GM21619 (cell line): Measurements from ENCODE around the gene PORCN.

ENCODE experiments used
- ATAC-seq: cut with Tn5 transposase; IDR thresholded peaks from one replicate; pipeline ENCODE4 v1.9.1; 2021; ENCODE audit not compliant: unreplicated experiment

The PORCN gene

DNA sequence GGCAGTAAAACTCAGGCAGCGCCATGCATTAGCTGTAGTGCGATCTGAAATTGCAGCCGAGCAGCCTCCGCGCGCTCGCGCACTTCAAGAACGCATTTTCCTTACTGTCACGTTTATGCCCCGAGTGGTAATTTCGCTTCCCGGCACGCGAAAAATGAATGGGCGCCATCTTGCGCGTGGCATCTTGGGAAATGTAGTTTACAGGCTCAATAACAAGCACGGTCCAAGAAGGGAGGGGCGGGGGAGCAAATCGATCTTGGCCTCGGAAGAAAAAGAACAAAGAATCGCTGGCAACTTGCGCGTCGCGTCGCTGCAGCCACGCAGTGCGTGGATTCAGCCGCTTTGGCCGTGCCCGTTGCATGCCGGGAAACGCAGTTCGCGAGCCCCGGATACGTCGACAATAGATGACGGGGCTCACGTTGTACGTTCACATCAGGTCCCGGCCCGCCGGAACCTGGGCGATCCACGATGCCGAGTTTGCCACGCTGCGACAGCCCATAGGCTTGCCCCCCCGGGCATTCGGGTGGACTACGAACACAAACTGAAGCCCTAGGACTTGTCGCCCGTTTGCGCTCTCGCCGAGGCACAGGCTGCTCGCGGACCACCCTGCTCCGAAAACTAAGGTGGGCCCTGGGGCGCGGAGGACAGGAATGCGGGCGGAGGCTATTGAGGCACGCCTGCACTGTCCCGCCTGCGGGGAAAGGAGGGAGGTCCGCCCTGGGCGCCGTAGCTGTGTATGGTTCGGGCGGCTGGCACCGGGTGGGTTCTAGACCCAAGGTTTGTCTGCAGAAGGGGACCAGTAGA, 32.8 kb upstream of the PORCN start, which contains the start of gene FTSJ1:
FTSJ1 (plus strand) TSS at position 426 of the 804 bp plus-strand sequence. CDS start 1,849 bp downstream, outside the sequence.
- peak; percentile 87 for ATAC-seq

DNA sequence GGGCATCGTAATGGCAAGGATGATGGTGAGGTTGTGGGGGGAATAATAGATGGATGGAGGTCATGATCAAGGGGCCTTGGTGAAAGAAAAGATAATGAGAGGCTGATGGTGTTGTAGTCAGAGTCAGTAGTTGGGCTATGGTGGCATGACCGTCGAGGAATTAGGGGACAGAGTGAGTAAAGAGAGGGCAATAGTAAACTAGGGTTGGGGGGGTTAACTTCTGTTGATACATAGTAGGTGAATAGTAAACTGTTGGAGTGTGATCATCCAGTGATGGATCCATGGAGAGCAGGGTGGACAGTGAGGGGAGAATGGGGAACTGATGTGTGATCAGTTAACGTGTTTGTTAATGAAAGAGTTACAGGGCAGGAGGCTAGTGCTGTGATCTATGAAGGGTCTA, 31.9 kb upstream of the PORCN start:
- no peak for ATAC-seq

DNA sequence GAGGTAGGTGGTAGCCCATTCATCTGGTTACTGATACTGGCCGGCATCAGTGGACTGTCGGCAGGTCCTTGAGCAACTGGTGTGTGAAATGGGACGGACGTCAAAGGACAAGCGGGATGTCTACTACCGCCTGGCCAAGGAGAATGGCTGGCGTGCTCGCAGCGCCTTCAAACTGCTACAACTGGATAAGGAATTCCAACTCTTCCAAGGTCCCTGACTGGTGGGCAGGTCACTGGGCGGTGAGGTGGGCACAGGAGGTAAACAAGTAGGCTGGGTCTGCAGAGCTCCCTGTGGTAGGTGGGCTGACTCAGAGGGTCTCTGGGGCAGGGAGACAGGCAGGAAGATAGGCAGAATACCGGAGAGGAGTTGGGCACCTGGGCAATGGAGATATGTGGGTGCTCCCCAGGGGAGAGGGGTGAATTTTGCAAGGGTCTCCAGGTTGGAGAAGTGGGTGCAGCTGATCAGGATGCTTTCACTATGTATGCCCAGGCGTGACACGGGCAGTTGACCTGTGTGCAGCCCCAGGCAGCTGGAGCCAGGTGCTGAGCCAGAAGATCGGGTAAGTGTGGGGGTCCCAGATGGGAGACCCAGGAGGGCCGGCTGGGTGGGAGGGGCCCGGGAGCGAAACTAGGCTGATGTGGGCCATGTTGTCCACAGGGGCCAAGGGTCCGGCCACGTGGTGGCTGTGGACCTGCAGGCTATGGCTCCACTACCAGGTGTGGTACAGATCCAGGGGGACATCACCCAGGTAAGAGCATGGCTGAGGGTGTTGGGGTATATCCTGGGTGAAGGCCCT, 30.6 kb upstream of the PORCN start:
- ATAC-seq, result no peak

DNA sequence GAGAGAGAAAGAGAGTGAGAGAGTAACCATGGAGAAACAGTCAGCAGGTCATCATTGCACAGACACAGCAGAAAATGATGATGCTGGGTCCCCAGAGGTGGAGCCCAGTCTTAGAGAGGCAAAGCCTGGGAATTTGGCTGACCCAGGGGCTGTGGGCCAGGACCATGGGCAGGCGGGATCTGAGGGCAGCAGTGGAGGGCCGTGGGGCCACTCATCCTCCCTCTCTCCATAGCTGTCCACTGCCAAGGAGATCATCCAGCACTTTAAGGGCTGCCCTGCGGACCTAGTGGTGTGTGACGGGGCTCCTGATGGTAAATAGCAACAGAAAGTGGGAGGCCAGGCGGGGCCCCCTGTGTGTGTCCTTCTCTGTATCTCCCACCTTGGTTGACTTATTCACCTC, 30.0 kb upstream of the PORCN start:
- no peak for ATAC-seq

DNA sequence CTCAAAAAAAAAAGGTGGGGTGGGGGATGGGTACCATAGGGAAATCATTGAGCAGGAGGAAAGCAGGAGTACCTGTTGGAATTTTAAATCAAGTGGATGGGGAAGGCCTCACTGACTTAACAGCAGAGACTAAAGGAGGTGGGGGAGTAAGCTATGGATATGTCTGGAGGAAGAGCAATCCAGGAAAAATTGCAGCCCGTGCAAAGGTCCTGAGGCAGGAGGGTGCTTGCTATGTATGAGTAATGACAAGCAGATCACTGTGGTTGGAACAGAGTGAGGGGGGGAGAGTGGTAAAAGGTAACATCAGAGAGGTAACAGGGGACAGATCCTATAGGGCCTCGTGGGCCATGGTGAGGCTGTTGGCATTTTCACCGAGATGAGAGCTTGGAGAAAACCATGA, 28.6 kb upstream of the PORCN start:
- ATAC-seq, result no peak

DNA sequence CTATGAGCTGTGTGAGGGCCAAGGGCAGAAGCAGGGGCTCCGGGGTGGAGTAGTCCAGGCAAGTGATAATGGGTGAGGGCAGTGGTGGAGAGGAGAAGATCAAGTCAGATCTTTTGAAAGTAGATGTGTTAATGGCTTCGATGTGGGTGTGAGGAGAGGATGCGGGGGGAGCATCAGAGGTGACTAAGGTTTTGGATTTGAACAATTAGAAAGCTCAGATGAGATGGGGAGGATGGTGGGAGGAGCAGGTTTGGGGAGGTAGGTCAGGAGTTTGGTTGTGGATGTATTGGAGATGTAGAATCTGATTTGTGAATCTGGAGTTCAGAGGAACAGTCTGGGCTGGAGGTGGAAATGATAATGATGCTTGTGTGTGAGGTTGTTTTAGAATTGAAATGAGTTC, 28.2 kb upstream of the PORCN start:
- no peak for ATAC-seq

DNA sequence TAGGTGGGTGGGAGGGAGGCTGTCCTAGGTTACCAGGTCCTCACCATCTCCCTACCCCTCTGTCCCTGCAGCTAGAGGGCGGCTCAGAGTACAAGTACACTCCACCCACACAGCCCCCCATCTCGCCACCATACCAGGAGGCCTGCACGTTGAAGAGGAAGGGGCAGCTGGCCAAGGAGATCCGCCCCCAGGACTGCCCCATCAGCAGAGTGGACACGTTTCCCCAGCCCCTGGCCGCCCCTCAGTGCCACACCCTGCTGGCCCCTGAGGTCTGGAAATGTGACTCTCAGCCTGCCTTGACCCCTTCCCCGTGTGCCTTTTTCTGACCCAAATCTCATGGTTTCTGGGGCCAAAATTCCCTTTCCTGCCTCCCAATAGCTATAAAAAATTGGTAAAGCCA, 26.3 kb upstream of the PORCN start:
- ATAC-seq, result no peak

DNA sequence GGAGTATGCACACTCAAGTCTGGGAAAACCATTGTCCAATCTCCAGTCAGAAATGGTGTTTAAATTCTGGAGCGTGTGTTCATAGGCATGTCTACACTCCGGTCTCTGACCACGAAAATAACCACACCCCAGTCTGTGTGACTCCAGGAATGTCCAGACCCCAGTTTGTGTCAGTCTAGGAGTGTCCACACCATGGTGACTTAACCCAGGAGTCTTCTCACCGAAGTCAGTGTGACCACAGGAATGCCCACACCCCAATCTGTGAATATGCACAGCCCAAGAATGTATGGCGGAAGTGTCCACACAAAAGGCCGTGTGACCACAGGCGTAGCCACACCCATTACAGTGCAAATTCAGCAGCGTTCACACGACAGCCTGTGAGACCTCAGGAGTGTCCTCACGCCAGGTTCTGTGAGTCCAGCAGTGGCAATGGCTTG, 21.4 kb upstream of the PORCN start:
- no peak for ATAC-seq

DNA sequence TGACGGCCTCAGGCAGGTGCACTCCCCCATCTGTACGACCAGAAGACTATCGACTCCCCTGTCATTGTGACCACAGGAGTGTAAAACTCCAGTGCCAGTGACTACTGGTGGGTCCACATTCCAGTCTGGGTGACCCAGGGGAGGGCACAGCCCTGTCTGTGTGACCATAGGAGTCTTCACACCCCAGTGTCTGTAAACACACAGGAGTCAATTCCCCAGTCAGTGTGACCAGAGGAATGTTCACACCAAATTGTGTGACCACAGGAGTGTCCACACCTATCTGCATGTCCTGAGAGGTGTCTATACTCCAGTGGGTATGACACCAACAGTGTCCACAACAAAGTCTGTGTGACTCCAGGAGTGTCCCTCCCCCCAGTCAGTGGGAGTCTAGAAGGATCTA, 20.8 kb upstream of the PORCN start:
- ATAC-seq, result no peak

DNA sequence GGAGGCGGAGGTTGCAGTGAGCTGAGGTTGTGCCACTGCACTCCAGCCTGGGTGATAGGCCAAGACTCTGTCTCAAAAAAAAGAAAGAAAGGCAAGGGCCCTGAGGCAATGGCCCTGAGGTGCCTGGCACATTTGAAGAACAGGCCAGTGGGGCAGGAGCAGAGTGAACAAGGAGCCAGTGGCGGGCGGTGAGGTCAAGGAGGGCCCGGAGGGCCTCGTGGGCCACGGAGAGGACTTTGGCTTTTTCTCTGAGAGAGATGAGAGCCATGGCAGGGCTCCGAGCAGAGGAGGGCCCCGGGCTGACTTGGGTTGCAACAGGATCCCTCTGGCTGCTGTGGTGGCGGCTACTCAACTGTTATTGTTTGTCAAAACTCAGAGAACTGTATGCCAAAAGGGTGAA, 19.5 kb upstream of the PORCN start:
- no peak for ATAC-seq

DNA sequence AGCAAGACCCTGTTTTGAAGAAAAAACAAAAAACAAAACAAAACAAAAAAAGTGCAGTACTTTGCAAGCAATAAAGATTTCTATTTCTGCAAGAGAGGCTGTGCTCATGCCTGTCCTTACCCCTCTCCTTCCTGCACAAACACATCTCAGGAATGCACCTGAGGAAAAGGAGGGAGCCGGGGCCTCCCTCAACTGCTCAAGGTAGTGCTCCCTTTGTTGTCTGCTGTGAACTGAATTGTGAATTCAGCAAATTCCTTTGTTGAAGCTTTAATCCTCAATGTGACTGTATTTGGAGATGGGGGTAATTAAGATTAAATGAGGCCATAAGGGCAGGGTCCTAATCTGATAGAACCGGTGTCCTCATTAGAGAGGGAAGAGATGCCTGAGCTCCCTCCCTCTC, 18.9 kb upstream of the PORCN start:
- ATAC-seq, result no peak

DNA sequence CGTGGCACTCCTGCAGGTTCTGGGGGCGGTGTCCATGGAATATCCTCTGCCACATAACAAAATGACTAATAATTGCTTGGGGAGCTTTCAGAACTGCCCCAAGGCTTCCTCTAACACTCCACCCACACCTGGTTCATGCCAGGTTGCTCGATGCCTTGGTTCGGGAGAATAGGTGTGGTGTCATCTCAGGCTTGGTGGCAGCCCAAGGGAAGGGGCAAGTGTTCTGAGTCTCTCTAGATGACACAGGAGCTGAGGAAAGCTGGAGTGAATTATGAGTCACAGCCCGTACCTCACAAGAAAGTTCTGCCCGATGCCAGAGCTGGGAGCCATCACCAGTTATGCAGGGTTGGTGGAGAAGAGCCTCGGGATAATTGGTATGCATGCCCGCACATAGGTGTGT, 18.1 kb upstream of the PORCN start:
- ATAC-seq, result no peak

DNA sequence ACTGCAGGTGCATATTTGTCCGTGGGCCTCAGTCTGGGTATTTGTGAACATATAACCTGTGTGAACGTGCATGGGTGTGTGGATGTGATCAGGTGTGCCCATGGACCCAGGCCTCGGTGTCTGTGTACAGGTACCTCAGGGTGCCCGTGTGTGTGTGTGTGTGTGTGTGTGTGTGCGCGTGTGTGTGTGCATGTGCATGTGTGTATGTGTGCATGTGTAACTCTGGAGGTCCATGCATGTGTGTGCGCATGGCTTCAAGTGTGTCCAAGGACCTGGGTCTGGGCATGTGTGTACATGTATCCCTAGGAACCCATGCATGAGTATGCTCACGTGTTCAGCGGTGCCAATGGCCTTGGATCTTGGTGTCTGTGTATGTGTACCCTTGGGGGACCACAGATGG, 17.0 kb upstream of the PORCN start:
- ATAC-seq, result no peak

DNA sequence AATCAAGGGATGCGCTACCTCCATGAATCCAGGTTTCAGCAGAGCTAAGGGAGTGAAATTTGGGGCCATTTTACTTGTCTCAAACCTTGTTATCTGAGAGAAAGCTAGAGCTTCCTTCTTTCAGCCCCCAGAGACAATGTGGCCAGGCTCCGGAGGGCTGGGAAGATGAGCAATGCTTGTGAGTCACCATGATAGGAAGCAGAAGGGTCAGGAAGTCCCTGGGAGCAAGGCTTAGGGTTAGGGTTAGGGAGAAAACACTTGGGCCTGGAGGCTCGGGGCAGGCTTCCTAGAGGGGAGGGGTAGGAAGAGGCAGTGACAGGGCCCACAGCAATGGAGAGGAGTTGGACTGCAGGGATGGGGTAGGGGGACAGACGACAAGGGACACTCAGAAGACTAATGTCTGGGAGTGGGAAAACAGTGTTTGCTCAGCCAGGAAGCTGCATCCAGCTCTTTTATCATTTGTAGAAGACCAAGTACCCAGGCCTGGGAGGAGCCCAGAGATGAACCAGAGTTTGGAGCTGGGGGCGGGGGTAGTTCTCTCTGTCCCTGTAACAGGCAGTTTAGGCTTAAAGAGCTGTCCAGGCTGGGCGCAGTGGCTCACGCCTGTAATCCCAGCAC, 16.4 kb upstream of the PORCN start:
- ATAC-seq, result no peak

DNA sequence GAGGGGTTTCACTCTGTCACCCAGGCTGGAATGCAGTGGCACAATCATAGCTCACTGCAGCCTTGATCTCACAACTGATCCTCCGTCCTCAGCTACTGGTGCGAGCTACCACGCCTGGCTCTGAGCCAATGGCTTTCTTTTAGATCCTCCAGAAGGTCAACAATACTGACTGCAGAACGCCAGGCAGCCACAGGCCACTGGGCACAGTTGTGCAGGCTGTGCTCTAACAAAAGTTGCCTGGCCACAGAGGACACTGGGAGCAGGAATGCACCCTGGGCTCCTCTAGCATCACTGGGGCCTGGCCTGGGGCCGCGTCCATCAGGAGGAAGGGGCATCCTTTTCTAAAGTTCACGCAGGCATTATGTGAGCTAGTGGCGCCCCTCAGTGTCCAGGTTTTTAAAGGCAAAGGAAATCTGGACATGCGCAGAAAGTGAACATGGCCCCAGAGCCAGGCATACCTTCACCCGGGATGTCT, 14.9 kb upstream of the PORCN start:
- ATAC-seq, result no peak

DNA sequence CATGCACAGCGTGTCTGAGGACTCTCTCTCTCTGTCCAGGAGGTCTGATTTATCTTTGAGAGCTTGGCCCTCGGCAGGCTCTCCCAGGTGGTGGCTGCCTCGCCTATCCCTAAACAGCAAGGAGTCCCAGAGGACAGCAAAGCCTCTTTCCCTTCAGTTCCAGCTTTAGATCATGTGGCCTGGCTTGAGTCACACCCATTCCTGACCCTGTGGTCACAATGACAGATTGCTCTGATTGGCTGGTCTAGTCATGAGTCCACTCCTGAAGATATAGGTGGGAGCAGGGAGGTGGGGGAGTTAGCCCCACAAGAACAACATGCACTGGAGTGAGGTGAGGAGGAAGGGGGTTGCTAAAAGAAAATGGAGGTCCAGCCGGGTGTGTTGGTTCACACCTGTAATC, 12.1 kb upstream of the PORCN start:
- ATAC-seq, result no peak

DNA sequence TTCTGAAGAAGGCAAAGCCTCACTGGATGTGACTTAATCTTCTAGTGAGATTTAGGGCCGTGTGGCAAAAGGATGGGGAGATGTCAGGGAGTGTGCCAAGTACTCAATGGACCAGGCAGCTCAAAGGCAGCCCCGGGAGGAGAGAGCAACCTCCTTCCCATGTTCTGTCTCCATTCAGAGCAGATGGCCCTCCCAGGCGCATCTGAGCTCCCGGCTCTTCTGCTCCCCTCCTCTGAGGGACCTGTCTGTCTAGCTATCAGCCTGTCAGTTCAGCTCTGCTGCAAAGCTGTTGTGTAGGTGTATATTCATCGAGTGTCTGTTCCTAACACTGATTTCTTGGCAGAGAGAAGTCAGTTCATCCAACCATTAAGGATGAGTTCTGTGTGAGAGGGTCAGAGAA, 10.9 kb upstream of the PORCN start:
- ATAC-seq, result no peak

DNA sequence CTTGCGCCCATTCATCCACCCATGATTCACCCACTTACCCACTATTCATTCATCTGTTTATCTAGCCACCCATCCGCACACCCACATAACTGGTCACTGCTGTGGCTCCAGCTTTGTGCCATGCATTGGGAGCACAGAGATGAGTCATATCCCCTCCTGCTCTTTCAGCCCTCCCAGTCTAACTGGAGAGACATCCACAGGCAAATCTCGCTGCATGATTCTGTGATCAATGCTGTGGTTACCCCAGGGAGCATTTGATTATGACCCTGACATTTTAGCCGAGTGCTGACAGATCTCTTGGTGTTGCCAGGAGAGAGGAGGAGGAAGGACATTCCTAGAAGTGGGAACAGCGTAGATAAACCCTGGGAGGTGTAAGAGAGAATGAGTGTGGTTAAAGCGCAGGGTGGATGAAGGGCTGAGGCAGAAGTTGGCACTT, 10.4 kb upstream of the PORCN start:
- no peak for ATAC-seq

DNA sequence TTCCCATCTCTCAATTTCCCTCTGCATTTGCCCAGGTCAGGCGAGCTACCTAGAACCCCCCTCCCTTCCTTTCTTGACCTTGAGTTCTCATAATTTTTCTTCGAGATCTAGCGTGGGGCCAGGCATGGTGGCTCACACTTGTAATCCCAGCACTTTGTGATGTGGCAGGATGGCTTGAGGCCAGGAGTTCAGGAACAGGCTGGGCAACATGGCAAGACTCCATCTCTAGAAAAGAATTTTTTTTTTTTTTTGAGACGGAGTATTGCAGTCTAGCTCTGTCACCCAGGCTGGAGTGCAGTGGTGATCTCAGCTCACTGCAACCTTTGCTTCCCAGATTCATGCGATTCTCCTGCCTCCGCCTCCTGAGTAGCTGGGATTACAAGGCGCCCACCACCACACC, 4.5 kb upstream of the PORCN start:
- ATAC-seq, result no peak

DNA sequence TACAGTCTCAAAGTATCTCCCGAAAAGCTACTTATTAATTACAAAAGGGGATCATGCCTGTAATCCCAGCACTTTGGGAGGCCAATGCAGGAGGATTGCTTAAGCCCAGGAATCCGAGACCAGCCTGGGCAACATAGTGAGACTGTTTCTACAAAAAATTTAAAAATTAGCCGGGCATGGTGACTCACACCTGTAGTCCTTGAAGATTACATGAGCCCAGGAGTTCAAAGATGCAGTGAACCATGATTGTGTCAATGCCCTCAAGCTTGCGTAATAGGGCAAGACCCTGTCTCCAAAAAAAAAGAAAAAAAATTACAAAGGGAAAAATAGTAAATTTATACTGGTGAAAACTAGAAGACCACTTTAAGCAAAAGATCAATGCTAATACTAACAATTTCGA, 3.3 kb upstream of the PORCN start:
- no peak for ATAC-seq

DNA sequence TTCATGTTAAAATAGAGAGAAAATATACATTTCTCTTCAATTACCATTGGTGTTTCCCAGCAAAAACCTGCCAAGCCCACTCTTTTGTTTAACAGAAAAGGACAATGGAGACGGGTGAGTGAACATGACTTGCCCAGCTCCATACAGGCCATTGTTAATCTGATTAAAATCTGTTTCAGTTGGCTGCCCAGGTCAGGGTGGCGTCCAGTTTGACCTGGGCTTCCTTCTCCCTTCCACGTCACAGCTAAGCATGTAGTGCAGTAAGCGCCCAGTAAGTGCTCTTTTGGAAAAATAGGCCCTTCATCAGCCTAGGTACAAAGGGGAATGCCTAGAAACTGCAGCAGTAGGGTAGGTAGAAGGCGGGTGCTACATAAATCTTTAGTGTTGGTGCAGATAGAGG, 1.5 kb upstream of the PORCN start:
- no peak for ATAC-seq

DNA sequence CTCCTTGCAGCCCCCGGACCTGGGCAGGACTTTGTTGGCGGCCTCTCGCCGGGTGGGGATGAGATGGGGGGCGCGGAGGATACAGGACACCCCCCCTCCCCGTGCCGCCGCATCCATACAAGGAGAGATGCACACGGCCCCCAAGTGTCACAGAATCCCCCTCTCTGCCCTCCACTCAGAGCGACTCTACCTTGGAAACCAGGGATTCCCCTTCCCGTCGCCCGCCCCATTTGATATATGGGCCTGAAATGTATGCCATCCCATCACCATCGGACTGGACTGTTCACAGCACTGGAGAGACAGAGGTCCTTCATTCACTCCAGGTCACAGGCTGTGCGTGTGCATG, 426 bp downstream of the PORCN start:
- peak; percentile 12 for ATAC-seq
